GM21786 (cell line): Measurements from ENCODE around the gene TRIM4.
"Not testable (repeated sequence)": the region's sequence is repeated elsewhere in the genome, so short reads cannot be mapped to it uniquely, and the experiment has no call there.

Experiments
- ATAC-seq: cut with Tn5 transposase; IDR thresholded peaks from one replicate; pipeline ENCODE4 v1.9.1; 2021; ENCODE audit not compliant: unreplicated experiment

The TRIM4 gene

DNA sequence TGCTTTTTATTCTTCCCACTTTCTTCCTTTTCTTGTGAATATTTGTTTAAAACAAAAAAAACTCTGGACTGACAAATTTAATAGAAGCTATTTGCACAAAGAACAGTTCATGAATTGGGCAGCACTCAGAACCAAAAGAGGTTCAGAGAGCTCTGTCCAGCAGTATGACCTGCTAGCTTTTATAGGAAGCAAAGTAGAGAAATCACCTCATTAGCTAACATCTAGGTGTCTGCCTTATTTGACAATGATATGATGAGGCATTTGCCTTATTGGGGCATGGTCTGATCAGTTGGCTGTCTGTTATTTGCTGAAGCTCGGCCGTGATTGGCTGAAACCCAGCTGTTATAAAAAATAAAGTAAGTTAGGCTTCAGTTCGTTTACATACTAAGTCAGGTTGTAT lies 819 bp upstream of the TRIM4 start:
- ATAC-seq: no peak

DNA sequence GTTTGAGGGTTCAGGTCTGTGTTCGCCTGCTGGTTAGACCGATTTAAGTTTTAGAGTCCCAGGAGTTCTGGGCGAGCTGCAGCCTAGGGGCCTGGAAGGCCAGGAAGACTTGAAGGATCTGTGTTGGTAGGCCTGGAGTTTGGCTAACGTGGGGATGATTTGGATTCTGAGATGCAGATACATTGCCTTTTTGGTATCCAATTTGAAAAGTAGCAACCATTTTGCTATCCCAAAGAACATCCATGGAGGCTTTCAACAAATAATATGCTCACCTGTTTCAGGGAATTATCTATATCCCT lies 433 bp upstream of the TRIM4 start:
- no peak for ATAC-seq

DNA sequence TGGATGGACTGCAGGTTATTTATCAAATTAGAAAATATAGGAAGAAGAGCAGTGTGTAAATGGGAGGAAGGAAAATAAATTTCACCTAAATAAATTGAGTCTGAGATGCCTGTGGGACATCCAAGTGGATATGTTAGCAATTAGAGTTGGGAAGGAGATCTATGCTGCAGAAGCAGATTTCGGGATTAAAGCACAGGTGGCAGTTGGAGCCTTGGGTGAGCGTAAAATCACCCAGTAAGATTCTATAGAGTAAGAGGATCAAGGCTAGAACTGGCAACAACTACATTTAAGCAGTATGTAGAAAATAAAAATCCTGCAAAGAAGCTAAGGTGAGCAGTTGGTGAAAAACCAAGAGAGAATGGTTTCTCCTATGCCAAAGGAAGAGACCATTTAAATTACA lies 8.4 kb downstream of the TRIM4 start:
- no peak for ATAC-seq

DNA sequence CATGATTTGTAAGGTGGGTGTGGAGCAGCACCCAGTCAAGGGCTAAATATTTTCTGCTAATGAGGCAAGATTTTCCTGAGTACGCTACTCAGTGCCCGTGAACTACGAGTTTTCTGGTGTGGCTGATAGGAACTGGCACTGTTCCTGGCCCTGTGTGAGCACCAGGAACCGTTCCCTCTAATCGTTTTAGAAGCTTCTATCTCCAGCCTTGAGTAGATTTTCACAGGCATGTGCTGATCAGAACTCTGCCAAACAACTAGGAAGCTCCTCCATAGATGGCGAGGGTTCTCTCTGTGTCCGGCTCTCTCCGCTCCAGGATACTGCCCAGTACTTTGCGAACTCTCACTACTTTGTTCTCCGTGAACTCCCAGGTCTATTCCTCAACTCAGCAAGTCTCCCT lies 17.7 kb downstream of the TRIM4 start:
- ATAC-seq: no peak

DNA sequence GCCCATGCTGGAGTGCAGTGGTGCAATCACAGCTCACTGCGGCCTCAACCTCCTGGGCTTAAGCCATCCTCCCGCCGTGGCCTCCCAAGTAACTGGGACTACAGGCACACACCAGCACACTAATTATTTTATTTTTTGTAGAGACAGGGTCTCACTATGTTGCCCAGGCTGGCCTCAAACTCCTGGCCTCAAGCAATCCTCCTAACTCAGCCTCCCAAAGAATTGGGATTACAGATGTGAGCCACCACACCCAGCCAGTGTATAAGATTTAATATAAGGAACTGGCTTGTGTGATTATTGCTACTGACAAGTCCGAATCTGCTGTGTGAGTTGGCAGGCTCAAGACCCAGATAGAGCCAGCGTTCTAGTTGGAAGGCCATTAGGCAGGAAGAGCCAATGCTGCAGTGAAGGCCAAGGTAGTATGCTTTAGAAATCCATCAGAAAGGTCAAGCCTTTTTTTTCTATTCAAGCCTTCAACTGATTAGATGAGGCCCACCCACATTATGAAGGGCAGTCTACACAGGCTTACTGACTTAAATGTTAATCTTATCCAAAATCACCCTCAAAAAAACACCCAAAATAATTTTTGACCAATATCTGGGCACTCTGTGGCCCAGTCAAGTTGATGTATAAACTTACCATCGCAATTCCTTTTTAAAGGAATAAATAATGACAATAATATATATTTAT lies 19.4 kb downstream of the TRIM4 start:
- no peak for ATAC-seq

DNA sequence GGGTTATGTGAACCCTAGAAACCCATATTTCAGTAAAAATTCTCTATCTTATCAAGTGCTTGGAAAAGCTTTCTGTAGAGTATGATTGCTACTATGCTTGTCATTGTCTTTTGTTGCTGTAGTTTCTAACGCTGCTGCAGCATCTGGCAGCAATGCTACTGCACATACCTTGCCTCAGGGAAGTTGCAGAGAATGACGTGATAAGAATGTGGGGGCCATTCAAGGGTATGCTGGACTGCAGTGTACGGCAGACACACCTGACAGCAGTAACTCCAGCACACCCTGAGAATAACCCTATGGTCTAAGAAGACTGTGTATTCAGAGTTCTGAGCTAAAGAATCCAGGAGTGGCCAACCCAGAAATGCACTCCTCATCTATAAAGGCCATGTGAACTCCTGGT lies 20.5 kb downstream of the TRIM4 start:
- ATAC-seq: no peak

DNA sequence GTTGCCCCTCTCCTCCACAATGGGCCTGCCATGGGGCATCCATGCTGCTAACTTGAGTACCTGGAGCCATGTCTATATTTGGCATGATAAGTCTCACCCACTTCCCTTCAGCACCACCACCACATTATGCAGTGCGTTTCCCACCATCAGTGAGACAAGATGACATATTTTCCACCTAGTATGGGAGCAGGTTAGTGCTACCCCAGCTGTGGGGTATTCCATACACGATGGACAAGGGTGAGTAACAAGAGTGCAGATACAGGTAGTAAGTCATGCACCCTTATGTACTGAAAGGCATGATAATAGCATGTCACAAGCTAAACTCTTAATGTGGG lies 21.3 kb downstream of the TRIM4 start:
- no peak for ATAC-seq

DNA sequence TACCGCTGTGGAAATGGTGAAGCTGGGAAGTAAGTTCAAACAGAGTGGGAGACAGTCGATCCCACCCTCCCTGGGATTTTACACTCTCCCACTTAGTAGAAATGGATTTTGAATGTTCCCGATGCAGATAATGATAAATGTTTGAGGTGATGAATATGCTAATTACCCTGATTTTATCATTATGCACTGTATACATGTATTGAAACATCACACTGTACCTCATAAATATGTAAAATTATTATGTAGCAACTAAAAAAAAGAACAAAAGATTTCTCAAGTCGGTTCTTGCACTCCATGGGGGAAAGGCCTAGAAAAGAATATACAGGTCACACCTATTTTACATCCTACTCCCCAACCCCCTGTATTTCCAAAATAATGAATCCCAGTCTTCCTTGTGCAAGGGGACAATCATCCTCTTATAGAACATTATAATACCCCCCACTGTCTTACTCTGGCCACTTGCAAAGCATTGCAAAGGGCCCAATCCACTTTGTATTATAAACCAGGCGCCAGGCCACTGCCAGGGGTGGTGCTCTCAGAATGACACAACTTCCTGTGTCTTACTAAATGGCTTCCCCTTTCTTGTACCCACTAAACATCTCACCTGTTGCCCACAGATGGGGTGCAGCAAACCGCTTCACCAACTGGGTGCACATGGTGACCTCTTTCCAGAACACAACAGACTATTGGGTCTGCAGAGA lies 21.9 kb downstream of the TRIM4 start:
- ATAC-seq: no peak

DNA sequence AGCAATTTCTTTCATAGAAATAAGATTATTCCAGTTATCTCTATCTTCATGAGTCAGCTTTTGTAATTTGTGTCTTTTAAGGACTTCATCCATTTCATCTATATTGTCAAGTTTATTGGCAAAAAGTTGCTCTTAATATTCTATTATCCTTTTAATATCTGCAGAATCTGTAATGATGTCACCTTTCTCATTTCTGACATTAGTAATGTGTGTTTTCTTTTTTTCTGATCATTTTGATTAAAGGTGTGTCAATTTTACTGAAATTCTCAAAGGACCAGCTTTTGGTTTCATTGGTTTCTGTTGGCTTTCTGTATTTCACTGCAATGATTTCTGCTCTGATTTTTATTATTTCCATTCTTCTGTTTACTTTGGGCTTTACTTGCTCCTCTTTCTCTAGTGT lies 24.6 kb downstream of the TRIM4 start:
- ATAC-seq: no peak

DNA sequence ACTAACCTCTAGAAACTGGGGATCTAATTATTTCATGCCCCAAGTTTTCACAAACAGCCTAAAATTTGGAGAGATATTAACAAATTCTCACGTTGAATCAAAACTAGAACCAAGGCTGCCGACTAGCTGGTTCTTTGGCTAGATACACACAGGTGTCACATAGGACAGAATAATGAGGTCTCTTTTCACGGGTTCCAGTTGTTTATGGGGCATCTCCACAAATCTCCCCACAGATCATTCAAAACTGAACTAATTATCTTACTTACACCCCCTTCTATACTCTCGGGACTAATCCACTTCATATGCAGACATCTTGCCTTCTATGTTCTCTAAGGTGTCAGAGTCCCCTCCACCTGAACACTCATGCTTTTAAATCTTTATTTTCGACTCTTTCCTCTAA lies 26.1 kb downstream of the TRIM4 start:
- ATAC-seq: no peak

DNA sequence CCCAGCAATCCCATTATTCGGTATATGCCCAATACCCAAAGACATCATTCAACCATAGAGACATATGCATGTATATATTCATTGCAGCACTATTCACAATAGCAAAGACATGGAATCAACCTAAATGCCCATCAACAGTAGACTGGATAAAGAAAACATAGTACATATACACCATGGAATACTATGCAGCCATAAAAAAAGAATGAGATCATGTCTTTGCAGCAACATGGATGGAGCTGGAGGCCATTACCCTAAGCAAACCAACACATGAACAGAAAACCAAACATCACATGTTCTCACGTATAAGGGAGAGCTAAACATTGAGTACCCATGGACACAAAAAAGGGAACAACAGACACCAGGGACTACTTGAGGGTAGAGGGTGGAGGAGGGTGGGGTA lies 29.0 kb downstream of the TRIM4 start:
- ATAC-seq: not testable (repeated sequence)

DNA sequence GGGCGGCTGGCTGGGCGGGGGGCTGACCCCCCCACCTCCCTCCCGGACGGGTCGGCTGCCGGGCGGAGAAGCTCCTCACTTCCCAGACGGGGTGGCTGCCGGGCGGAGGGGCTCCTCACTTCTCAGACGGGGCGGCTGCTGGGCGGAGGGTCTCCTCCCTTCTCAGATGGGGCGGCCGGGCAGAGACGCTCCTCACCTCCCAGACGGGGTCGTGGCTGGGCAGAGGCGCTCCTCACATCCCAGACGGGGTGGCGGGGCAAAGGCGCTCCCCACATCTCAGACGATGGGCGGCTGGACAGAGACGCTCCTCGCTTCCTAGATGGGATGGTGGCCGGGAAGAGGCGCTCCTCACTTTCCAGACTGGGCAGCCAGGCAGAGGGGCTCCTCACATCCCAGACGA lies 31.0 kb downstream of the TRIM4 start:
- ATAC-seq: not testable (repeated sequence)

DNA sequence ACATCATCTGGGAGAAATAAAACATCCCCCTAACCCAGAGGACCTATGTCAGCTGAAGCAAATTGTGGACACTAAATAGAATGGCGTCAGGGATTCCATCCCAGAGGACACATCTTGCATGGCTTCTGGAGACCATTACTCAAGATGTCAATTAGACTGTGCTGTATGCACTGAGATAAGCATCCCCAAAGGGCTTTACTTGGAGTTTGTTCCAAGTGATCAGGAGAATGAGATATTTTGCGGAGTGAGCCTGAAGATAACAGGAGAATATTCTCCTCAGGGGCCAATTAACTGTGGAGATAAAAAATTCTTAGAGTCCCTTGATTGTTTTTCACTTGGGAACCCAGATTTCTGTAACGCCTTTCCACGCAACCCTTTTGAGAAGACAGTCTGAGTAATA lies 38.0 kb downstream of the TRIM4 start:
- ATAC-seq: no peak

DNA sequence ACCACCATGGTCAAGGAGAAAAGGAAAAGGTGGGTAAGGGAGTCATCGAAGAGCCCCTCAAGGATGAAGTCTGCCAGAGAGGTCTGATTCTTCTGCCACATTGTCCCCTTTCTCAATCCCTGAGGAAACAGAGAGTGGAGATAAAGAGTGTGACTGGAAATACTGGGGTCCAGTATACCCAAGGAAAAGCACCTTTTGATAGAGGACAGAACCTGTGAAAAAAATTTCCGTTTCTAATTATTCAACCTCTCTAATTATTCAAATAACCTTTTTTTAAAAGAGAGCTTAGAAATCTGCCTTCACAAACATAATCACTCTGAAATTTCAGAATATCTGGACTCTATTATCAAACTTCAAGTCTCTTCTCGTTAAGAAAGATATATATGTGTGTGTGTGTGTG lies 42.4 kb downstream of the TRIM4 start, which contains the start of gene OR2AE1:
OR2AE1 (minus strand) TSS at position 101 of the 400 bp plus-strand sequence; CDS start at position 101, 0 bp downstream.
- ATAC-seq: no peak

DNA sequence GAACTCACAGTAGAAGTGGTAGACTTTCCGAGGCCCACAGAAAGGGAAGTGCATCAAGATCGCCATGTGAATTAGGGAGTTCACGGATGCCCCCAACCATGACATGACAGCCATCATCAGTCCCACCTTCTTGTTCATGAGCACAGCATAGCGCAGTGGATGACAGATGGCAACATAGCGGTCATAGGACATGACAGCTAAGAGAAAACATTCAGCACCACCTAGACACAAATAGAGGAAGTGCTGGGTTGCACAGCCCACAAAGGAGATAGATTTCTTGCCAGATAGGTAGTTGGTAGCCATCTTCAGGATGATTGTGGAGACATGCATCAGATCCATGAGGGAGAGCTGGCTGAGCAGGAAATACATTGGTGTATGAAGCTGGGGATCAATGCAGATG lies 42.8 kb downstream of the TRIM4 start:
- ATAC-seq: no peak

DNA sequence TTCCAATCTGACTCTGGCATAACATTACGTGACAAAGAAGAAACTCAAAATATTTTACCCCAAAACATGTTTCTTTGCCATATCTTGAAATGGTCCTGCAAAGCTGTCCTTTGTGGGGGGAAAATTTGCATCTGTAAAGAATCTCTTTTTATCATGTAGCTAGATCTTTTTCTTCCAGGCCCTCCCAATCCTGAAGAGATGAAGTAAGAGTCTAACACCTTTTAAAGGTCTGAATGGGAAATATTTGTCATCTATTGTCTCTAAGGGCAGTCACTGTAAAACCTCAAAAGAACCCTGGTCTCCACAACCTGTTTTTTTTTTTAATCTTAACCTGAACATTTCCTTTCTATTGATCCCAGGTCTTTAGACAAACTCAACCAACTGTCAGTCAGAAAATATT lies 51.1 kb downstream of the TRIM4 start:
- ATAC-seq: no peak

DNA sequence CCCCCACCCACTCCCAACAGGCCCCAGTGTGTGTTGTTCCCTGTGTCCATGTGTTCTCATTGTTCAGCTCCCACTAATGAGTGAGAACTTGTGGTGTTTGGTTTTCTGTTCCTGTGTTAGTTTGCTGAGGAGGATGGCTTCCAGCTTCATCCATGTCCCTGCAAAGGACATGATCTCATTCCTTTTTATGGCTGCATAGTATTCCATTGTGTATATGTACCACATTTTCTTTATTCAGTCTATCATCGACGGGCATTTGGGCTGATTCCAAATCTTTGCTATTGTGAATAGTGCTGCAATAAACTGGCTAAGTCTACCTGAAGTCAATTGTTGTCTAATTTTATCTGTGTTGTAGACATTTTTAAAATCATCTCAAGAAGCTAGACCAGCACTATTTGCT lies 51.9 kb downstream of the TRIM4 start:
- not testable (repeated sequence) for ATAC-seq

DNA sequence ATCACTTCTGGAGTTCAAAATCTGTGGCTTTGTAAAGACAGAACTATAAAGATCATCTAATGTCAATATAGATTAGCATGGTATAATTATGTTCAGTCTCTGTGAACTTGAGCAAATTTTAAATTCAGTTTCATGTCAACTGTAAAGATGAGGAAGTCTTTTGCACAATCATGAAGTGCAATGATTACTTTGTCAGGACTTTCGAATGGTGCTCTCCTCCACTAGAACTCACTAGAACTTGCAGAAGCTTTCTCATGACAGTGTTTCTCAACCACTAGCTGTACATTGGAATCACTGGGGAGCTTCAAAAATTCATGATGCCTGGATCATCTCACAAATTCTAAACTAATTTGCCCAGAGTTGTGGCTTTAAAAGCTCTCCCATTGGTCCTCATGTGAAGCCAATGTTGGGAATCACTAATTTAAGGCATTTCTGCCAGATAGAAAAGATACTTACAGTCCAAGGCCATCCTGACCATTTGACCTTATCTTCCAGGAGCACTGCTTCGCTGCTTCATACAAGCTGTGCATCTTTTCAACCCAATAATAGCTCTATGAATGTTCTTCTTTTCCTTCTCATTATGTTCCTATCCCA lies 55.4 kb downstream of the TRIM4 start:
- ATAC-seq: no peak

DNA sequence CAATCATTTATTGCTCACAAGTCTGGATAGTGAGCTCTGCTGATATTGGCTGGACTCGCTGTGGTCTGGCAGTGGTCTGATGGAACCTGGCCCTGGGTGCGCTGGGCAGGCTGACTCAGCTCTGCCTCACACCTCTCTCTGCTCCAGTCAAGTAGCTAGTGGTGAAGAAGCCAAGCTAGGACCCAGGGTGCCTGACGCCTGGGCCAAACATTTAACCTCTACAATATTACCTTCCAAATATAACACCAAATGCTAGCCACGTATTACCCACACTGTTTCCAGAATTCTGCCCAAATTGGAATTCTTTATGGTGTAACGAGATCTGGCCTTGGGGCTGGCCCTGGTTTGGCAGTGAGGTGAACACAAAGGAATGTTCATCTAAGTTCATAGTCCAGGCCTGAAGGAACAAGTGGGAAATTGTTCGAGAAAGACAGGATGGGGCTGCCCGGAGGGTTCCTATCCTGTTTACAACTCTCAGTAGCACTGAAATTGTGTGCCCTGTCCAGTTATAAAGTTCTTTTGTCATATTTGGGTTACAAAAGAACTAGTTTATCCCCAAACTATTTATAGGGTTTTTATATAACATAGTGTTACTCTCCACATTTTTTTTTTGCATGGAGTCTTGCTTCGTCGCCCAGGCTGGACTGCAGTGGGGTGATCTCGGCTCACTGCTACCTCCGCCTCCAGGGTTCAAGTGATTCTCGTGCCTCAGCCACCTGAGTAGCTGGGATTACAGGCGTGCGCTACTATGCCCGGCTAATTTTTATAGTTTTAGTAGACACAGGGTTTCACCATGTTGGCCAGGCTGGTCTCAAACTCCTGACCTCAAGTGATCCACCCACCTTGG lies 58.8 kb downstream of the TRIM4 start:
- no peak for ATAC-seq

DNA sequence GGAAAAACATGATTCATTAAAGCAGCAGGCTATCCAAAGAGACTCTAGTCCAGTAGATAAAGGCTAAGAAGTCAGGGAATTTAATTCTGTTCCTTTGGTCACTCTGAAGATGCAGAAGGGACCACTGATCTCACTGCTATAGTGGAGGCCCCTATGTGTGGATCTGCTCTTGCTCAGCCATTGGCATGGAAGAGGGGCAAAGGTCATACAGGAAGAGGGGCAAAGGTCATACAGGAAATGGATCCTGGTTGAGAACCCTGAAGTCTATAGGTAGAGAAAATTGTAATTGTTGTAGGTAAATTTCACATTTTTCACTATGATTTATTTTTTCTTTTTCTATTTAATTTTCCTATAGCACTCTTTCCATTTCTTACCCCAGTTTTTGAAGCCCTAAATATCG lies 64.1 kb downstream of the TRIM4 start:
- ATAC-seq: no peak

DNA sequence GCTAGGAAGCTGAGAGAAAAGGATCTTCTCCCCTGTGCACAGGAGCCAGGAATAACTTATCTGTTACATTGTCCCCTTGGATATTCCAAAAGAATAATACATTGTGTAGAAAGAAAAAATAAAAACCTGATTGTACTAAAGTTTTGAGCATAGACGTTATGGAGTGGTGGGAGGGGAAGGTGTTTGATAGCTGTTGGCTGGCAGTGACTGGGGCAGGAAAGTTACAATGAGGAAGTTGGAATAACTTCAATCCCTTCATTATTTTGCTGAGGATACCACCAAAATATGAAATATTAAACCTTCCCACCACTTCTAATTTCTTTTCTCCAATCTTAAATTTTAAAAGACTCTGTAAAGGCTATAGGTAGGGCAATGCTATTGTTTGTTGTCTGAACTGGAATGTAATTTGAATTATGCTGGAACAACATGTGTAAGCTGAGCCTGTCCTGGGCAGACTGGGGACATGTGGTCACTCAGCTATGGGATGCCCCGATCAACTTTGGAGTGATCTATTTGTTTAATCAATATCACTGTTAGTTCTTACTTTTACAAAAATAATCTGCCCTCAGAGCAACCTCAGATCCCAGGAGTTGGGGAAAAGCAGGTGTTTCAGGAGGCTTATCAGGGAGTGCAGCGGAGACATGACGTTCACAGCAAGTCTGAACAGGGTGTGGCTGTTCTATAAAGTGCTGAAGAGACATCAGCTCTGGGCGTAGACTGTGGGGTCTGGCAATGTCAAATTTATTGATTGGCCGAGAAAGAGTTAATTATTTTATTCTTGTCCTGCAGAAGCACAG lies 70.7 kb downstream of the TRIM4 start:
- no peak for ATAC-seq
